ENCODE data around the gene TRAM2. TPM values are rescaled to one million over a fixed set of nuclear protein-coding genes. Genes with fewer than 3 reads are reported as not detected.
A peak's percentile ranks its signal among the peaks of the same experiment; 100 is the strongest.

Gene TRAM2
- total and polyA plus RNA-seq, 9 of the 15 experiments (the other 6 are each of a cell fraction or from before 2014, with no cell fraction given) = 2.6 to 13.3 (median 8.9) TPM

DNA sequence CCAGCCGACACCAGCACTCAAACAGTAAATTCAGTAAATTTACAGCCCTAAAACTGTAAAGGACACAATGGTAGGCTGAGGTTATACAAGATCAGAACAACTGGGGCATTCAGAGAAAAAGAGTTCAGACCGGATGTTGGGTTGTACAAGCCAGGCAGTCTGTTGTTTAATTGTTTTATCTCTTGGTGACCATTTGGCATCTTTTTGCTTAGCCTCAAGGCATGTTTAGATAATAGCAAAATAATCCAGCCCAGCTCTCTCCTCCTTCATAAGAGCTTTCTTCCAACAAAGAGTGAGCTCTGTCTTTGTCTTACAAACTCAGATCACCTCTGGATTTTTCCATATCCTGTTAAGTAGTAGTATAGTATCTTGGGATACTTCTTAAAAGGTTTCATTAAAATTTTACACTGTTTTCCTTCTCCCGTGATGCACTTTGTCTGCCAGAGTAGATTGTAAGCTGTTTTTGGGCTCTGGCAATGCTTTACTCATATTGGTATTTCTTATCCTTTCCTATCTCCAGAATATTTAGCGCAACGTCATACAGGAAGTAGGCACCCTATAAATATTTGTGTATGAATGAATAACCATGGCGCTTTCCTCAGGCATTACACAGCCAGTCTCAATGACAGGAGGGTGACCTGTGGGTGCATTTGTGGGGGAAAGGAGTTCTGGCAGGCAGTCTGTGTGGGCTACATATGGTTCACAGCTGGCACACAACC, 35.6 kb upstream of the TRAM2 start (continued):
- TF ChIP-seq, protein P1, sequence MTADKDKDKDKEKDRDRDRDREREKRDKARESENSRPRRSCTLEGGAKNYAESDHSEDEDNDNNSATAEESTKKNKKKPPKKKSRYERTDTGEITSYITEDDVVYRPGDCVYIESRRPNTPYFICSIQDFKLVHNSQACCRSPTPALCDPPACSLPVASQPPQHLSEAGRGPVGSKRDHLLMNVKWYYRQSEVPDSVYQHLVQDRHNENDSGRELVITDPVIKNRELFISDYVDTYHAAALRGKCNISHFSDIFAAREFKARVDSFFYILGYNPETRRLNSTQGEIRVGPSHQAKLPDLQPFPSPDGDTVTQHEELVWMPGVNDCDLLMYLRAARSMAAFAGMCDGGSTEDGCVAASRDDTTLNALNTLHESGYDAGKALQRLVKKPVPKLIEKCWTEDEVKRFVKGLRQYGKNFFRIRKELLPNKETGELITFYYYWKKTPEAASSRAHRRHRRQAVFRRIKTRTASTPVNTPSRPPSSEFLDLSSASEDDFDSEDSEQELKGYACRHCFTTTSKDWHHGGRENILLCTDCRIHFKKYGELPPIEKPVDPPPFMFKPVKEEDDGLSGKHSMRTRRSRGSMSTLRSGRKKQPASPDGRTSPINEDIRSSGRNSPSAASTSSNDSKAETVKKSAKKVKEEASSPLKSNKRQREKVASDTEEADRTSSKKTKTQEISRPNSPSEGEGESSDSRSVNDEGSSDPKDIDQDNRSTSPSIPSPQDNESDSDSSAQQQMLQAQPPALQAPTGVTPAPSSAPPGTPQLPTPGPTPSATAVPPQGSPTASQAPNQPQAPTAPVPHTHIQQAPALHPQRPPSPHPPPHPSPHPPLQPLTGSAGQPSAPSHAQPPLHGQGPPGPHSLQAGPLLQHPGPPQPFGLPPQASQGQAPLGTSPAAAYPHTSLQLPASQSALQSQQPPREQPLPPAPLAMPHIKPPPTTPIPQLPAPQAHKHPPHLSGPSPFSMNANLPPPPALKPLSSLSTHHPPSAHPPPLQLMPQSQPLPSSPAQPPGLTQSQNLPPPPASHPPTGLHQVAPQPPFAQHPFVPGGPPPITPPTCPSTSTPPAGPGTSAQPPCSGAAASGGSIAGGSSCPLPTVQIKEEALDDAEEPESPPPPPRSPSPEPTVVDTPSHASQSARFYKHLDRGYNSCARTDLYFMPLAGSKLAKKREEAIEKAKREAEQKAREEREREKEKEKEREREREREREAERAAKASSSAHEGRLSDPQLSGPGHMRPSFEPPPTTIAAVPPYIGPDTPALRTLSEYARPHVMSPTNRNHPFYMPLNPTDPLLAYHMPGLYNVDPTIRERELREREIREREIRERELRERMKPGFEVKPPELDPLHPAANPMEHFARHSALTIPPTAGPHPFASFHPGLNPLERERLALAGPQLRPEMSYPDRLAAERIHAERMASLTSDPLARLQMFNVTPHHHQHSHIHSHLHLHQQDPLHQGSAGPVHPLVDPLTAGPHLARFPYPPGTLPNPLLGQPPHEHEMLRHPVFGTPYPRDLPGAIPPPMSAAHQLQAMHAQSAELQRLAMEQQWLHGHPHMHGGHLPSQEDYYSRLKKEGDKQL (CRISPR knock-in tag; IDR thresholded peaks at IDR 0.05; ENCODE audit: borderline replicate concordance) = no peak
- TF ChIP-seq TBL1XR1 (IDR thresholded peaks at IDR 0.05; ENCODE audit: low read length in 2 of 2) (no peak), SAFB (IDR thresholded peaks at IDR 0.05; ENCODE audit: borderline replicate concordance, low read depth, low read length) (no peak), SP1 (CRISPR knock-in tag; IDR thresholded peaks at IDR 0.05) (no peak), ZBTB7A (IDR thresholded peaks at IDR 0.05; ENCODE audit: borderline replicate concordance, control insufficient read depth, low read depth, low read length) (no peak), KLF16 (IDR thresholded peaks at IDR 0.05) (0 out of 2 replicates have a peak, but pooled peaks have one; percentile 28), ZNF766 (CRISPR knock-in tag; conservative IDR thresholded peaks at IDR 0.05) (peak; percentile 65), ZBTB17 (CRISPR knock-in tag; IDR thresholded peaks at IDR 0.05) (peak; percentile 36; the same call in 1 of the 2 replicates), IFI16 (CRISPR knock-in tag; IDR thresholded peaks at IDR 0.05) (no peak), CBFA2T2 (conservative IDR thresholded peaks at IDR 0.05) (peak; percentile 53; the same call in 1 of the 2 replicates), ZNF586 (CRISPR knock-in tag; conservative IDR thresholded peaks at IDR 0.05) (no peak), FUS (optimal IDR thresholded peaks at IDR 0.05; ENCODE audit: low read depth, low read length) (no peak), ZKSCAN1 (IDR thresholded peaks at IDR 0.05; ENCODE audit: low read depth, low read length) (no peak)
- TF ChIP-seq, protein P2, sequence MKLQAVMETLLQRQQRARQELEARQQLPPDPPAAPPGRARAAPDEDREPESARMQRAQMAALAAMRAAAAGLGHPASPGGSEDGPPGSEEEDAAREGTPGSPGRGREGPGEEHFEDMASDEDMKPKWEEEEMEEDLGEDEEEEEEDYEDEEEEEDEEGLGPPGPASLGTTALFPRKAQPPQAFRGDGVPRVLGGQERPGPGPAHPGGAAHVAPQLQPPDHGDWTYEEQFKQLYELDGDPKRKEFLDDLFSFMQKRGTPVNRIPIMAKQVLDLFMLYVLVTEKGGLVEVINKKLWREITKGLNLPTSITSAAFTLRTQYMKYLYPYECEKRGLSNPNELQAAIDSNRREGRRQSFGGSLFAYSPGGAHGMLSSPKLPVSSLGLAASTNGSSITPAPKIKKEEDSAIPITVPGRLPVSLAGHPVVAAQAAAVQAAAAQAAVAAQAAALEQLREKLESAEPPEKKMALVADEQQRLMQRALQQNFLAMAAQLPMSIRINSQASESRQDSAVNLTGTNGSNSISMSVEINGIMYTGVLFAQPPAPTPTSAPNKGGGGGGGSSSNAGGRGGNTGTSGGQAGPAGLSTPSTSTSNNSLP (IDR thresholded peaks at IDR 0.05; ENCODE audit: borderline replicate concordance, low read depth, low read length) = 0 out of 2 replicates have a peak, but pooled peaks have one; percentile 14
- TF ChIP-seq, protein P3, sequence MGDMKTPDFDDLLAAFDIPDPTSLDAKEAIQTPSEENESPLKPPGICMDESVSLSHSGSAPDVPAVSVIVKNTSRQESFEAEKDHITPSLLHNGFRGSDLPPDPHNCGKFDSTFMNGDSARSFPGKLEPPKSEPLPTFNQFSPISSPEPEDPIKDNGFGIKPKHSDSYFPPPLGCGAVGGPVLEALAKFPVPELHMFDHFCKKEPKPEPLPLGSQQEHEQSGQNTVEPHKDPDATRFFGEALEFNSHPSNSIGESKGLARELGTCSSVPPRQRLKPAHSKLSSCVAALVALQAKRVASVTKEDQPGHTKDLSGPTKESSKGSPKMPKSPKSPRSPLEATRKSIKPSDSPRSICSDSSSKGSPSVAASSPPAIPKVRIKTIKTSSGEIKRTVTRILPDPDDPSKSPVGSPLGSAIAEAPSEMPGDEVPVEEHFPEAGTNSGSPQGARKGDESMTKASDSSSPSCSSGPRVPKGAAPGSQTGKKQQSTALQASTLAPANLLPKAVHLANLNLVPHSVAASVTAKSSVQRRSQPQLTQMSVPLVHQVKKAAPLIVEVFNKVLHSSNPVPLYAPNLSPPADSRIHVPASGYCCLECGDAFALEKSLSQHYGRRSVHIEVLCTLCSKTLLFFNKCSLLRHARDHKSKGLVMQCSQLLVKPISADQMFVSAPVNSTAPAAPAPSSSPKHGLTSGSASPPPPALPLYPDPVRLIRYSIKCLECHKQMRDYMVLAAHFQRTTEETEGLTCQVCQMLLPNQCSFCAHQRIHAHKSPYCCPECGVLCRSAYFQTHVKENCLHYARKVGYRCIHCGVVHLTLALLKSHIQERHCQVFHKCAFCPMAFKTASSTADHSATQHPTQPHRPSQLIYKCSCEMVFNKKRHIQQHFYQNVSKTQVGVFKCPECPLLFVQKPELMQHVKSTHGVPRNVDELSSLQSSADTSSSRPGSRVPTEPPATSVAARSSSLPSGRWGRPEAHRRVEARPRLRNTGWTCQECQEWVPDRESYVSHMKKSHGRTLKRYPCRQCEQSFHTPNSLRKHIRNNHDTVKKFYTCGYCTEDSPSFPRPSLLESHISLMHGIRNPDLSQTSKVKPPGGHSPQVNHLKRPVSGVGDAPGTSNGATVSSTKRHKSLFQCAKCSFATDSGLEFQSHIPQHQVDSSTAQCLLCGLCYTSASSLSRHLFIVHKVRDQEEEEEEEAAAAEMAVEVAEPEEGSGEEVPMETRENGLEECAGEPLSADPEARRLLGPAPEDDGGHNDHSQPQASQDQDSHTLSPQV (IDR thresholded peaks at IDR 0.05) = 0 out of 2 replicates have a peak, but pooled peaks have one; percentile 23
